ENCODE measurements around the gene PTPN1. TPM values are rescaled to one million over a fixed set of nuclear protein-coding genes. Genes with fewer than 3 reads are reported as not detected.
A peak's percentile ranks its signal among the peaks of the same experiment; 100 is the strongest.

Gene PTPN1
- total RNA-seq, 1 experiment from 2014 or later: 65.2 TPM

- Mint-ChIP-seq H3K4me3 (ENCODE audit: unreplicated experiment) (no peak overlapping the region), H3K36me3 (ENCODE audit: insufficient read depth, unreplicated experiment) (peaks cover 52% of the 10 kb centered on the region), H3K9me3 (ENCODE audit: unreplicated experiment) (no peaks in the 10 kb centered on the region), H3K27me3 (ENCODE audit: insufficient read depth, unreplicated experiment) (no peaks in the 10 kb centered on the region), H3K27ac (ENCODE audit: unreplicated experiment) (no peak overlapping the region), H3K4me1 (ENCODE audit: low read depth, unreplicated experiment) (peaks cover 7% of the 10 kb centered on the region)
- Histone ChIP-seq H3K9me3 (no peaks in the 10 kb centered on the region), H3K4me1 (peaks cover 6% of the 10 kb centered on the region; the same call in 1 of the 2 replicates), H3K27me3 (replicated peaks; ENCODE audit: control insufficient read depth, insufficient read depth, low read length) (no peaks in the 10 kb centered on the region), H3K36me3 (ENCODE audit: control insufficient read depth, insufficient read depth, low read length) (peaks cover 2% of the 10 kb centered on the region), H3K4me3 (ENCODE audit: low read depth, low read length) (no peak overlapping the region)
- no TSS peak for BruUV-seq (replicated peaks)
- ChIA-PET CTCF (interaction anchor here (0.8 to 3.5 kb wide), 5 partner anchors 14 to 421 kb away, joined by 3 to 37 read pairs (median 10); partner anchors contain the start of gene PEDS1), POLR2A (interaction anchor here (0.7 kb wide), 1 partner anchor 358 kb away, joined by 4 read pairs; no protein-coding TSS in a partner anchor)
- no peak for TF ChIP-seq CTCF (IDR thresholded peaks at IDR 0.05; ENCODE audit: insufficient read depth in 1 of 2, low read depth in 1 of 2, low read length in 1 of 2, severe bottlenecking in 1 of 2, unreplicated experiment in 1 of 2)
- DNase-seq: no peak
- intact Hi-C loops (cut with micrococcal nuclease; ENCODE audit: unreplicated experiment): no loop called here
Observed at GRCh38 chr20:50574108-50574507, 63.9 kb downstream of the PTPN1 start.

GRCh38 chr20:50574586-50574985 is 64.4 kb downstream of the PTPN1 start:
- ChIA-PET CTCF (interaction anchor here (0.6 to 3.5 kb wide), 10 partner anchors 14 to 421 kb away, joined by 3 to 37 read pairs (median 6); partner anchors contain the start of gene PEDS1), POLR2A (interaction anchor here (0.7 kb wide), 1 partner anchor 358 kb away, joined by 4 read pairs; no protein-coding TSS in a partner anchor)
- Histone ChIP-seq H3K36me3 (ENCODE audit: control insufficient read depth, insufficient read depth, low read length) (peaks cover 3% of the 10 kb centered on the region; the same call in 1 of the 2 replicates), H3K9me3 (no peaks in the 10 kb centered on the region), H3K4me1 (peaks cover 6% of the 10 kb centered on the region; the same call in 1 of the 2 replicates), H3K27me3 (replicated peaks; ENCODE audit: control insufficient read depth, insufficient read depth, low read length) (no peaks in the 10 kb centered on the region), H3K4me3 (ENCODE audit: low read depth, low read length) (no peak overlapping the region)
- Mint-ChIP-seq H3K27ac (ENCODE audit: unreplicated experiment) (no peak overlapping the region), H3K4me1 (ENCODE audit: low read depth, unreplicated experiment) (peaks cover 7% of the 10 kb centered on the region), H3K9me3 (ENCODE audit: unreplicated experiment) (no peaks in the 10 kb centered on the region), H3K27me3 (ENCODE audit: insufficient read depth, unreplicated experiment) (no peaks in the 10 kb centered on the region), H3K4me3 (ENCODE audit: unreplicated experiment) (no peak overlapping the region), H3K36me3 (ENCODE audit: insufficient read depth, unreplicated experiment) (peaks cover 53% of the 10 kb centered on the region)
- no peak for DNase-seq
- no TSS peak for BruUV-seq (replicated peaks)
- intact Hi-C loops (cut with micrococcal nuclease; ENCODE audit: unreplicated experiment): no loop called here
- TF ChIP-seq CTCF (IDR thresholded peaks at IDR 0.05; ENCODE audit: insufficient read depth in 1 of 2, low read depth in 1 of 2, low read length in 1 of 2, severe bottlenecking in 1 of 2, unreplicated experiment in 1 of 2): no peak

GRCh38 chr20:50575865-50576720 is 65.9 kb downstream of the PTPN1 start:
- no TSS peak for BruUV-seq (replicated peaks)
- H3K27me3 Mint-ChIP-seq (ENCODE audit: insufficient read depth, unreplicated experiment): no peaks in the 10 kb centered on the region
- H3K27ac Mint-ChIP-seq (ENCODE audit: unreplicated experiment): no peak overlapping the region
- peak; percentile 97 to 99 for TF ChIP-seq CTCF (IDR thresholded peaks at IDR 0.05; ENCODE audit: insufficient read depth in 1 of 2, low read depth in 1 of 2, low read length in 1 of 2, severe bottlenecking in 1 of 2, unreplicated experiment in 1 of 2)
- CTCF ChIA-PET: interaction anchor here (0.6 to 3.5 kb wide), 17 partner anchors 10 to 173 kb away, joined by 3 to 37 read pairs (median 4); partner anchors contain the start of gene PTPN1
- peak; percentile 79 to 88 for DNase-seq
- Histone ChIP-seq H3K9me3 (no peaks in the 10 kb centered on the region), H3K36me3 (ENCODE audit: control insufficient read depth, insufficient read depth, low read length) (peaks cover 3% of the 10 kb centered on the region; the same call in 1 of the 2 replicates), H3K27me3 (replicated peaks; ENCODE audit: control insufficient read depth, insufficient read depth, low read length) (no peaks in the 10 kb centered on the region), H3K4me1 (no peaks in the 10 kb centered on the region), H3K4me3 (ENCODE audit: low read depth, low read length) (no peak overlapping the region)
- POLR2A ChIA-PET: no interaction called here
- H3K36me3 Mint-ChIP-seq (ENCODE audit: insufficient read depth, unreplicated experiment): peaks cover 68% of the 10 kb centered on the region
- H3K4me1 Mint-ChIP-seq (ENCODE audit: low read depth, unreplicated experiment): peaks cover 7% of the 10 kb centered on the region
- no peak overlapping the region for H3K4me3 Mint-ChIP-seq (ENCODE audit: unreplicated experiment)
- no peaks in the 10 kb centered on the region for H3K9me3 Mint-ChIP-seq (ENCODE audit: unreplicated experiment)
- intact Hi-C loops (cut with micrococcal nuclease; ENCODE audit: unreplicated experiment): loop anchor here (1.0 kb wide), 3 partner anchors 72 to 390 kb away; no protein-coding TSS in a partner anchor

Data from Caco-2 (cell line).